ENCODE measurements around the gene AP4E1. TPM values are rescaled to one million over a fixed set of nuclear protein-coding genes. Genes with fewer than 3 reads are reported as not detected.

The AP4E1 gene
- total and polyA plus RNA-seq, 2 of the 4 experiments (the other 2 are of a cell fraction), result 3.1 to 6.8 TPM

DNA sequence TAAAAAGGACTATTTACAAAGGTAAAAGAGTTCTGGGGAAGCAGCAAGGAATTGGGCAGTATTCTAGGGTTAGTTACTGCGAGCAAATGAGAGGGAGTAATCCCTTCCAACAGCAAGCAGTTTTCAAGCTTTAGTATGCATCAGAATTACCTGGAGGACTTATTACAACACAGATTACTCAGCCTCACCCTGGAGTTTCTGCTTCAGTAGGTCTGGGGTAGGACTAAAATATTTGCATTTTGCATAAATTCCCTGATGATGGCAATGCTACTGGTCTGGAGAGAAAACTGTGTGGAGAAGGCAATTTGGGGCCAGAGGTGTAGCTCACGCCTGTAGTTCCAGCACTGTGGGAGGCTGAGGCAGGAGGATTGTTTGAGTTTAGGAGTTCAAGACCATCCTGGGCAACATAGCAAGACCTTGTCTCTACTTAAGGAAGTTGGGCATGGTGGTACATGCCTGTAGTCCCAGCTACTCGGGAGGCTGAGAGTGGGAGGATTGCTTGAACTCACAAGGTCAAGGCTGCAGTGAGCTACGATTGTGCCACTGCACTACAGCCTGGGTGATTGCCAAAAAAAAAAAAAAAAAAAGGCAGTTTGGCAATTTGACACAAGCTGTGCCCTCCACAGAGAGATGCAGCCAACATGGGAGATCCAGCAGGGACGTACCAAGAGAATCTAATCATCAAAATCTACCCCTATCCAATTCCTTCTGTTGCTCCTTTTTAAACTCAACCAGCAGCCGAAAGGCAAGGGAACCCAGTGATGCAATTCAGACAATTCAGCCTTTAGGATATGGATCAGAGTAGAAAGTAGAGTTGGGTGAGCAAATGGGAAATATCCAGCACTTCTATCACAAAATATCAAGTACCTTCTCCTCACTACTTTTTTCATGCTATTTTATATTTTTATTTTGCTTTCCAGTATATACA is 27.1 kb upstream of the AP4E1 start:
- in situ Hi-C loops (cut with MboI; ENCODE audit: low sequenced_read_pairs), result no loop called here
- peak overlapping the region; percentile 64 for H3K27ac ChIP-seq (ENCODE audit: insufficient read depth, low read length)

More for the DNA sequence above, 27.1 kb upstream of the AP4E1 start:
- WGBS, 2 experiments (ENCODE audit: extremely low coverage in 2 of 2, insufficient read length in 1 of 2), result 78% methylated on average over 3 of the region's 6 CpGs; no CpG with 5 or more reads in 1 of the 2 experiments
- DNase-seq, result peak; percentile 19
- H4K91ac ChIP-seq (ENCODE audit: insufficient read depth, low read depth, low read length), result peak overlapping the region; percentile 94
- H2BK120ac ChIP-seq (ENCODE audit: low read depth, low read length), result peak overlapping the region; percentile 99
- peaks cover 11% of the 10 kb centered on the region for H3K4me1 ChIP-seq (ENCODE audit: control insufficient read depth, insufficient read depth, low read length)
- H4K20me1 ChIP-seq (ENCODE audit: insufficient read depth, low read length), result no peaks in the 10 kb centered on the region
- no peak overlapping the region for H3K4me3 ChIP-seq (ENCODE audit: insufficient read depth, low read depth, low read length)
- no TSS peak for BruUV-seq (replicated peaks)
- H3K79me1 ChIP-seq (ENCODE audit: low read depth in 1 of 2, low read length in 2 of 2), result no peaks in the 10 kb centered on the region
- peak overlapping the region; percentile 84 to 95 for H4K8ac ChIP-seq (ENCODE audit: low read depth in 2 of 2, low read length in 2 of 2)
- H2BK20ac ChIP-seq (ENCODE audit: low read depth, low read length), result peak overlapping the region; percentile 99
- H3K9ac ChIP-seq (ENCODE audit: low read depth, low read length), result no peak overlapping the region
- H3K14ac ChIP-seq (replicated peaks; ENCODE audit: low read depth, low read length), result peak overlapping the region; percentile 83
- H3K9me3 ChIP-seq (ENCODE audit: control insufficient read depth, insufficient read depth, low read length), result no peaks in the 10 kb centered on the region
- peak overlapping the region; percentile 83 for H2BK5ac ChIP-seq (ENCODE audit: low read depth, low read length, poor library complexity, severe bottlenecking)
- no peak overlapping the region for H3K4me2 ChIP-seq (ENCODE audit: low read depth, low read length)
- no peak for ATAC-seq (ENCODE audit: low read depth)
- no peak overlapping the region for H2AK9ac ChIP-seq (replicated peaks; ENCODE audit: low read depth, low read length, poor library complexity)
- TF ChIP-seq SMC3 (IDR thresholded peaks at IDR 0.05; ENCODE audit: low read depth, low read length), result no peak
- TF ChIP-seq, protein P1, sequence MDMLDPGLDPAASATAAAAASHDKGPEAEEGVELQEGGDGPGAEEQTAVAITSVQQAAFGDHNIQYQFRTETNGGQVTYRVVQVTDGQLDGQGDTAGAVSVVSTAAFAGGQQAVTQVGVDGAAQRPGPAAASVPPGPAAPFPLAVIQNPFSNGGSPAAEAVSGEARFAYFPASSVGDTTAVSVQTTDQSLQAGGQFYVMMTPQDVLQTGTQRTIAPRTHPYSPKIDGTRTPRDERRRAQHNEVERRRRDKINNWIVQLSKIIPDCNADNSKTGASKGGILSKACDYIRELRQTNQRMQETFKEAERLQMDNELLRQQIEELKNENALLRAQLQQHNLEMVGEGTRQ (IDR thresholded peaks at IDR 0.05; ENCODE audit: low read depth, low read length), result no peak
- TF ChIP-seq MAFK (IDR thresholded peaks at IDR 0.05; ENCODE audit: low read depth, low read length), result no peak
- TF ChIP-seq MXI1 (IDR thresholded peaks at IDR 0.05; ENCODE audit: borderline replicate concordance, low read depth, low read length), result no peak
- TF ChIP-seq NFE2L2 (IDR thresholded peaks at IDR 0.05; ENCODE audit: low read depth, low read length), result no peak
- TF ChIP-seq BHLHE40 (IDR thresholded peaks at IDR 0.05; ENCODE audit: low read depth, low read length), result no peak
- TF ChIP-seq, protein P2, sequence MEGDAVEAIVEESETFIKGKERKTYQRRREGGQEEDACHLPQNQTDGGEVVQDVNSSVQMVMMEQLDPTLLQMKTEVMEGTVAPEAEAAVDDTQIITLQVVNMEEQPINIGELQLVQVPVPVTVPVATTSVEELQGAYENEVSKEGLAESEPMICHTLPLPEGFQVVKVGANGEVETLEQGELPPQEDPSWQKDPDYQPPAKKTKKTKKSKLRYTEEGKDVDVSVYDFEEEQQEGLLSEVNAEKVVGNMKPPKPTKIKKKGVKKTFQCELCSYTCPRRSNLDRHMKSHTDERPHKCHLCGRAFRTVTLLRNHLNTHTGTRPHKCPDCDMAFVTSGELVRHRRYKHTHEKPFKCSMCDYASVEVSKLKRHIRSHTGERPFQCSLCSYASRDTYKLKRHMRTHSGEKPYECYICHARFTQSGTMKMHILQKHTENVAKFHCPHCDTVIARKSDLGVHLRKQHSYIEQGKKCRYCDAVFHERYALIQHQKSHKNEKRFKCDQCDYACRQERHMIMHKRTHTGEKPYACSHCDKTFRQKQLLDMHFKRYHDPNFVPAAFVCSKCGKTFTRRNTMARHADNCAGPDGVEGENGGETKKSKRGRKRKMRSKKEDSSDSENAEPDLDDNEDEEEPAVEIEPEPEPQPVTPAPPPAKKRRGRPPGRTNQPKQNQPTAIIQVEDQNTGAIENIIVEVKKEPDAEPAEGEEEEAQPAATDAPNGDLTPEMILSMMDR (conservative IDR thresholded peaks at IDR 0.05; ENCODE audit: low read depth, low read length), result no peak
- no peak for TF ChIP-seq RAD21 (IDR thresholded peaks at IDR 0.05; ENCODE audit: low read length)
- no peaks in the 10 kb centered on the region for H3K36me3 ChIP-seq (ENCODE audit: control insufficient read depth, insufficient read depth, low read length)
- peak overlapping the region; percentile 81 for H3K23ac ChIP-seq (ENCODE audit: low read depth, low read length)
- peaks cover 15% of the 10 kb centered on the region; the same call in 1 of the 2 replicates for H3K9me1 ChIP-seq (ENCODE audit: insufficient read depth, low read length)
- peak overlapping the region; percentile 88 for H4K5ac ChIP-seq (ENCODE audit: low read depth, low read length)
- POLR2A ChIA-PET (ENCODE audit: unreplicated experiment), result no interaction called here
- H3K4ac ChIP-seq (ENCODE audit: low read depth, low read length), result peak overlapping the region; percentile 97
- dilution Hi-C loops (cut with HindIII; ENCODE audit: low sequenced_read_pairs, unreplicated experiment) (no loop called here), intact Hi-C loops (cut with micrococcal nuclease) (no loop called here)
- peak overlapping the region; percentile 91; the same call in 2 of the 3 replicates for H2BK15ac ChIP-seq (ENCODE audit: low read depth, low read length)
- CTCF ChIA-PET, result interaction anchor here (0.7 kb wide), 1 partner anchor 206 kb away, joined by 10 read pairs; no protein-coding TSS in a partner anchor
- no peaks in the 10 kb centered on the region for H3K27me3 ChIP-seq (ENCODE audit: control insufficient read depth, insufficient read depth, low read length)
- peak overlapping the region; percentile 95 for H2AK5ac ChIP-seq (ENCODE audit: low read depth, low read length)
- H3K56ac ChIP-seq (ENCODE audit: extremely low read depth, insufficient read depth, low read length), result peak overlapping the region; percentile 24; the same call in 1 of the 2 replicates
- H2AFZ ChIP-seq (replicated peaks; ENCODE audit: low read length, poor library complexity), result no peak overlapping the region
- peak overlapping the region; percentile 81 for H3K18ac ChIP-seq (ENCODE audit: low read depth, low read length)

Data from IMR-90 (cell line).